K562 (cell line): ENCODE results near the gene NUDT5. TPM values are rescaled to one million over a fixed set of nuclear protein-coding genes. Genes with fewer than 3 reads are reported as not detected.

Source experiments
- ADNP ChIP-seq: fragments of 200-800 bp; sonication (Bioruptor generic); IDR thresholded peaks from 2 replicates; pipeline ENCODE4 v1.6.1; 2016; ENCODE audit warnings: missing genetic modification characterization, missing compliant biosample characterization
- CREB1 ChIP-seq, 2 experiments: sonication (generic) in 1 of 2; formaldehyde crosslinking in 1 of 2; IDR thresholded peaks; 2 replicates each; pipeline versions ENCODE4 v1.6.1 to v1.8.0; 2012 to 2022; ENCODE audit warnings: inconsistent platforms in 1 of 2, mild to moderate bottlenecking in 1 of 2, missing genetic modification reagents in 1 of 2, moderate library complexity in 1 of 2
- CXXC5 ChIP-seq: fragments of 250-450 bp; sonication (Bioruptor Pico); IDR thresholded peaks from 2 replicates; pipeline ENCODE4 v1.8.0; 2022; ENCODE audit warnings: inconsistent platforms, mild to moderate bottlenecking, moderate library complexity
- EHMT2 ChIP-seq: fragments of 450-650 bp; IDR thresholded peaks from 2 replicates; pipeline ENCODE4 v1.6.1; 2018; ENCODE audit warnings: antibody characterized with exemption
- ERF ChIP-seq: fragments of 450-650 bp; formaldehyde crosslinking; IDR thresholded peaks from 2 replicates; pipeline ENCODE4 v1.4.0; 2020; ENCODE audit warnings: mild to moderate bottlenecking, mixed read lengths
- GTF2F1 ChIP-seq: IDR thresholded peaks from 2 replicates; pipeline ENCODE4 v1.6.1; 2011; ENCODE audit warnings: low read depth, low read length, improper control_type of control experiment
- HCFC1 ChIP-seq: IDR thresholded peaks from 2 replicates; pipeline ENCODE4 v1.6.1; 2012; ENCODE audit warnings: low read depth, low read length, improper control_type of control experiment
- HIVEP1 ChIP-seq: fragments of 250-450 bp; sonication (Bioruptor Pico); IDR thresholded peaks from 2 replicates; pipeline ENCODE4 v1.4.0; 2020; ENCODE audit warnings: mild to moderate bottlenecking
- HNRNPL ChIP-seq: fragments of 200-400 bp; formaldehyde crosslinking; IDR thresholded peaks from 2 replicates; pipeline ENCODE4 v1.6.1; 2017; ENCODE audit warnings: low read depth, mild to moderate bottlenecking, low read length
- LARP7 ChIP-seq: fragments of 450-650 bp; IDR thresholded peaks from 2 replicates; pipeline ENCODE4 v1.6.1; 2016
- MEF2D ChIP-seq: conservative IDR thresholded peaks from 2 replicates; pipeline ENCODE4 v1.6.1; 2016; ENCODE audit warnings: low read depth, missing genetic modification characterization, missing compliant biosample characterization
- NCOA4 ChIP-seq: fragments of 450-650 bp; IDR thresholded peaks from 2 replicates; pipeline ENCODE4 v1.6.1; 2018; ENCODE audit warnings: mild to moderate bottlenecking; ENCODE audit not compliant: partially characterized antibody
- SMARCA4 ChIP-seq: fragments of 450-650 bp; IDR thresholded peaks from 2 replicates; pipeline ENCODE4 v1.6.1; 2016
- U2AF1 ChIP-seq: fragments of 200-400 bp; formaldehyde crosslinking; optimal IDR thresholded peaks from 2 replicates; pipeline ENCODE3; 2017; ENCODE audit warnings: mild to moderate bottlenecking, low read depth, low read length, moderate library complexity
- ZNF23 ChIP-seq: fragments of 250-450 bp; sonication (Bioruptor Pico); IDR thresholded peaks from 2 replicates; pipeline ENCODE4 v1.4.0; 2020; ENCODE audit warnings: mild to moderate bottlenecking
- ZNF316 ChIP-seq: fragments of 450-650 bp; IDR thresholded peaks from 2 replicates; pipeline ENCODE4 v1.6.1; 2016
- ZNF444 ChIP-seq: fragments of 250-450 bp; sonication (Bioruptor Pico); IDR thresholded peaks from 2 replicates; pipeline ENCODE4 v1.4.0; 2020; ENCODE audit warnings: mild to moderate bottlenecking, moderate library complexity
- polyA plus RNA-seq, 8 experiments: library from polyadenylated mRNA; depleted of rRNA in 4 of 8; stranded (reverse) in 5 of 8; unstranded in 3 of 8; fragments of >200 nt; fragmentation: Nextera tagmentation in 2 of 8; fragmentation: Illumina TruSeq in 1 of 8; extraction: Ambion mirVana in 2 of 8; extraction: Trizol in 1 of 8; gene quantifications; 2 replicates each; pipeline versions ENCODE4 v1.2.1 to v1.2.3, GENCODE V29; 2011 to 2014; ENCODE audit warnings: inconsistent platforms in 1 of 8, missing spikeins in 1 of 8
- total RNA-seq, 7 experiments: library from RNA; depleted of rRNA in 6 of 7; stranded (reverse); fragments of >200 nt in 6 of 7; fragmentation: Illumina TruSeq in 2 of 7; extraction: Trizol in 2 of 7; gene quantifications; 2 replicates each; pipeline versions ENCODE4 v1.2.1 to v1.2.3, GENCODE V29; 2011 to 2021; ENCODE audit warnings: low replicate concordance in 1 of 7
- TF ChIP-seq, protein P1 (sequence below), 2 experiments: IDR thresholded peaks; 2 replicates each; pipeline ENCODE4 v1.6.1; 2011; ENCODE audit warnings: borderline replicate concordance in 1 of 2, control low read depth in 1 of 2, low read depth in 1 of 2, low read length in 1 of 2, mild to moderate bottlenecking in 1 of 2, mixed read lengths in 1 of 2, moderate library complexity in 1 of 2; ENCODE audit not compliant: insufficient read depth in 1 of 2, insufficient read length in 1 of 2, poor library complexity in 1 of 2, severe bottlenecking in 1 of 2; ENCODE audit errors: extremely low read depth in 1 of 2
- TF ChIP-seq, protein P2 (sequence below): sonication (generic); formaldehyde crosslinking; IDR thresholded peaks from 2 replicates; pipeline ENCODE4 v1.8.0; 2023; ENCODE audit warnings: missing genetic modification reagents, mild to moderate bottlenecking, borderline replicate concordance
- TF ChIP-seq, protein P3 (sequence below): fragments of 450-650 bp; IDR thresholded peaks from 2 replicates; pipeline ENCODE4 v1.6.1; 2016; ENCODE audit warnings: borderline replicate concordance

NUDT5 gene
- total and polyA plus RNA-seq, 9 of the 15 experiments (the other 6 are each of a cell fraction or from before 2014, with no cell fraction given) = 87.7 to 422 (median 186) TPM

DNA sequence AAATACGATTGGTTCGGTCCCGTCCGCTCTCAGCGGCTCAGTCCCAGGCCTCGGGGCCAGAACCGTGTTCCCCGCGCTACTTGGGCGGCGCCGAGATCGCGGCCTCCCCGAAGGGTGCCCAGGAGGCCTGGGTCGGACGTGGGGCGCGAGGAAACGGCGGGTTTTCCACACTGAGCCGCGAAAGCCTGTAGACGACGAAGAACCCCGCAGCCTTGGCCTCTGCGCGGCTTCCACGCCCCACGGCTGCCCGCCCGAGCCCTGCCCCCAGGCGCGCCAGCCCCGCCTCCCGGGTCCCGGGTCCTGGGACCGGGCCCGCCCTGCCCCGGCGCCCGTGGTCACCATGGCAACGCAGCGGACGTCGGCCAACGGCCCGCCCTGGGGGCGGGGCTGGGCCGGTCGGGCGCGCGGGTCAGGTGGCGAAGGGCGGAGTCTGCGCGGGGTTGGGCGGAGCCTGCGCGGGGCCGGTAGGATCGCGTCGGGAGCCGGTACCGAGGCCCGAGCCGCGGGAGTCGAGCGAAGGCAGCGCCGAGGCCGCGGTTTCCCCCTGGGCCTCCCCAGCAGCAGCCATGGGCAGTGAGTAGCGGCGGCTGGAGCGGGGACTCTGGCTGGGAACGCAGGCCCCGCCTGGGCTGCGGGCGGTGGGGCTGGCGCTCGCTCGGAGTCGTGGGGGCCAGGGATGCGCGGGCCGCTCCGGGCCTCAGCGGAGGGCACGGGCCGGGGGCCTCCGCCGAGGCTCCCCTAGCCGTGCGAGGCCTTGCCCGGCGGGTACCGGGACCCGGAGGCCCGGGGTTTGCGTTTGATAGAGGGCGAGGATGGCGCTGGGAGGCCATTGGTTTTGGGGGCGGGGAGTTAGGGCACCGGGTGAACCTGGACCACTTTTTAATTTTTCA lies 66.2 kb downstream of the NUDT5 start, which contains the start of gene SEC61A2 (continued):
- TF ChIP-seq, protein P1, sequence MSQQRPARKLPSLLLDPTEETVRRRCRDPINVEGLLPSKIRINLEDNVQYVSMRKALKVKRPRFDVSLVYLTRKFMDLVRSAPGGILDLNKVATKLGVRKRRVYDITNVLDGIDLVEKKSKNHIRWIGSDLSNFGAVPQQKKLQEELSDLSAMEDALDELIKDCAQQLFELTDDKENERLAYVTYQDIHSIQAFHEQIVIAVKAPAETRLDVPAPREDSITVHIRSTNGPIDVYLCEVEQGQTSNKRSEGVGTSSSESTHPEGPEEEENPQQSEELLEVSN (IDR thresholded peaks at IDR 0.05; ENCODE audit: borderline replicate concordance in 1 of 2, extremely low read depth in 1 of 2, insufficient read depth in 1 of 2, insufficient read length in 1 of 2, low read depth in 1 of 2, low read length in 1 of 2, poor library complexity in 1 of 2, severe bottlenecking in 1 of 2) = peak; percentile 62 to 64
- TF ChIP-seq ERF (CRISPR knock-in tag) = no peak
- TF ChIP-seq ZNF23 (CRISPR knock-in tag) = no peak
- no peak for TF ChIP-seq U2AF1
- TF ChIP-seq HIVEP1 (CRISPR knock-in tag) = no peak
- no peak for TF ChIP-seq SMARCA4
- TF ChIP-seq ZNF444 (CRISPR knock-in tag) = no peak
- TF ChIP-seq, protein P2, sequence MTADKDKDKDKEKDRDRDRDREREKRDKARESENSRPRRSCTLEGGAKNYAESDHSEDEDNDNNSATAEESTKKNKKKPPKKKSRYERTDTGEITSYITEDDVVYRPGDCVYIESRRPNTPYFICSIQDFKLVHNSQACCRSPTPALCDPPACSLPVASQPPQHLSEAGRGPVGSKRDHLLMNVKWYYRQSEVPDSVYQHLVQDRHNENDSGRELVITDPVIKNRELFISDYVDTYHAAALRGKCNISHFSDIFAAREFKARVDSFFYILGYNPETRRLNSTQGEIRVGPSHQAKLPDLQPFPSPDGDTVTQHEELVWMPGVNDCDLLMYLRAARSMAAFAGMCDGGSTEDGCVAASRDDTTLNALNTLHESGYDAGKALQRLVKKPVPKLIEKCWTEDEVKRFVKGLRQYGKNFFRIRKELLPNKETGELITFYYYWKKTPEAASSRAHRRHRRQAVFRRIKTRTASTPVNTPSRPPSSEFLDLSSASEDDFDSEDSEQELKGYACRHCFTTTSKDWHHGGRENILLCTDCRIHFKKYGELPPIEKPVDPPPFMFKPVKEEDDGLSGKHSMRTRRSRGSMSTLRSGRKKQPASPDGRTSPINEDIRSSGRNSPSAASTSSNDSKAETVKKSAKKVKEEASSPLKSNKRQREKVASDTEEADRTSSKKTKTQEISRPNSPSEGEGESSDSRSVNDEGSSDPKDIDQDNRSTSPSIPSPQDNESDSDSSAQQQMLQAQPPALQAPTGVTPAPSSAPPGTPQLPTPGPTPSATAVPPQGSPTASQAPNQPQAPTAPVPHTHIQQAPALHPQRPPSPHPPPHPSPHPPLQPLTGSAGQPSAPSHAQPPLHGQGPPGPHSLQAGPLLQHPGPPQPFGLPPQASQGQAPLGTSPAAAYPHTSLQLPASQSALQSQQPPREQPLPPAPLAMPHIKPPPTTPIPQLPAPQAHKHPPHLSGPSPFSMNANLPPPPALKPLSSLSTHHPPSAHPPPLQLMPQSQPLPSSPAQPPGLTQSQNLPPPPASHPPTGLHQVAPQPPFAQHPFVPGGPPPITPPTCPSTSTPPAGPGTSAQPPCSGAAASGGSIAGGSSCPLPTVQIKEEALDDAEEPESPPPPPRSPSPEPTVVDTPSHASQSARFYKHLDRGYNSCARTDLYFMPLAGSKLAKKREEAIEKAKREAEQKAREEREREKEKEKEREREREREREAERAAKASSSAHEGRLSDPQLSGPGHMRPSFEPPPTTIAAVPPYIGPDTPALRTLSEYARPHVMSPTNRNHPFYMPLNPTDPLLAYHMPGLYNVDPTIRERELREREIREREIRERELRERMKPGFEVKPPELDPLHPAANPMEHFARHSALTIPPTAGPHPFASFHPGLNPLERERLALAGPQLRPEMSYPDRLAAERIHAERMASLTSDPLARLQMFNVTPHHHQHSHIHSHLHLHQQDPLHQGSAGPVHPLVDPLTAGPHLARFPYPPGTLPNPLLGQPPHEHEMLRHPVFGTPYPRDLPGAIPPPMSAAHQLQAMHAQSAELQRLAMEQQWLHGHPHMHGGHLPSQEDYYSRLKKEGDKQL (CRISPR knock-in tag) = no peak
- peak; percentile 74 for TF ChIP-seq CXXC5
- TF ChIP-seq GTF2F1 = no peak
- TF ChIP-seq ZNF316 = 0 out of 2 replicates have a peak, but pooled peaks have one; percentile 35
- no peak for TF ChIP-seq EHMT2
- TF ChIP-seq ADNP (tag) = no peak; the same call in 1 of the 2 replicates
- no peak for TF ChIP-seq NCOA4
- TF ChIP-seq, protein P3, sequence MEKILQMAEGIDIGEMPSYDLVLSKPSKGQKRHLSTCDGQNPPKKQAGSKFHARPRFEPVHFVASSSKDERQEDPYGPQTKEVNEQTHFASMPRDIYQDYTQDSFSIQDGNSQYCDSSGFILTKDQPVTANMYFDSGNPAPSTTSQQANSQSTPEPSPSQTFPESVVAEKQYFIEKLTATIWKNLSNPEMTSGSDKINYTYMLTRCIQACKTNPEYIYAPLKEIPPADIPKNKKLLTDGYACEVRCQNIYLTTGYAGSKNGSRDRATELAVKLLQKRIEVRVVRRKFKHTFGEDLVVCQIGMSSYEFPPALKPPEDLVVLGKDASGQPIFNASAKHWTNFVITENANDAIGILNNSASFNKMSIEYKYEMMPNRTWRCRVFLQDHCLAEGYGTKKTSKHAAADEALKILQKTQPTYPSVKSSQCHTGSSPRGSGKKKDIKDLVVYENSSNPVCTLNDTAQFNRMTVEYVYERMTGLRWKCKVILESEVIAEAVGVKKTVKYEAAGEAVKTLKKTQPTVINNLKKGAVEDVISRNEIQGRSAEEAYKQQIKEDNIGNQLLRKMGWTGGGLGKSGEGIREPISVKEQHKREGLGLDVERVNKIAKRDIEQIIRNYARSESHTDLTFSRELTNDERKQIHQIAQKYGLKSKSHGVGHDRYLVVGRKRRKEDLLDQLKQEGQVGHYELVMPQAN = no peak; the same call in 1 of the 2 replicates
- TF ChIP-seq LARP7 = no peak
- TF ChIP-seq HNRNPL = no peak
- TF ChIP-seq HCFC1 = no peak
- TF ChIP-seq MEF2D (tag) = no peak
- TF ChIP-seq CREB1 (IDR thresholded peaks at IDR 0.05) = peak; percentile 14; the same call in 1 of the 2 replicates
- peak; percentile 42; the same call in 1 of the 2 replicates for TF ChIP-seq CREB1 (CRISPR knock-in tag; IDR thresholded peaks at IDR 0.05)
